H1 (cell line): ENCODE data around the gene TMEM250. TPM values are rescaled to one million over a fixed set of nuclear protein-coding genes. Genes with fewer than 3 reads are reported as not detected.

Experiments
- BCL11A ChIP-seq, 2 experiments: IDR thresholded peaks; one replicate each; pipeline ENCODE4 v1.6.1; 2011; ENCODE audit warnings: low read depth in 2 of 2, low read length in 2 of 2, mild to moderate bottlenecking in 2 of 2
- TAF1 ChIP-seq: IDR thresholded peaks from 2 replicates; pipeline ENCODE4 v1.6.1; 2011; ENCODE audit warnings: mild to moderate bottlenecking, low read depth, low read length
- polyA plus RNA-seq, 7 experiments: library from polyadenylated mRNA; depleted of rRNA in 3 of 7; stranded (reverse) in 5 of 7; unstranded in 2 of 7; fragments of >200 nt in 5 of 7; fragments of 200-250 nt in 2 of 7; gene quantifications; 1 replicate in 5 of 7; 2 replicates in 1 of 7; 4 replicates in 1 of 7; pipeline versions ENCODE4 v1.2.1 to v1.2.3, GENCODE V29; 2011 to 2013; ENCODE audit warnings: missing spikeins in 2 of 7, mixed read lengths in 2 of 7
- total RNA-seq: library from RNA; stranded (reverse); fragmentation: NEBNext Ultra II Directional; extraction: Animal tissue kit (Norgen Biotek cat#: 25700); gene quantifications from 2 replicates; pipeline ENCODE4 v1.2.1, GENCODE V29; 2021

TMEM250 gene
- total and polyA plus RNA-seq, 2 of the 8 experiments (the other 6 are each of a cell fraction or from before 2014, with no cell fraction given), result 22.3 to 34.9 TPM

- no peak for TF ChIP-seq BCL11A (IDR thresholded peaks at IDR 0.05; ENCODE audit: low read depth in 2 of 2, low read length in 2 of 2)
- TF ChIP-seq TAF1, result no peak
These were observed 44.7 kb upstream of the TMEM250 start (continued) for GRCh38 chr9:136163248-136163850.
